Stimulated activated CD4-positive, alpha-beta T cell treated with anti-CD3 and anti-CD28 coated beads, Interleukin-4, amount 100 ng/mL, for 24 hours (primary cell): ENCODE measurements around the gene VTA1.
"Not testable (repeated sequence)": the region's sequence is repeated elsewhere in the genome, so short reads cannot be mapped to it uniquely, and the experiment has no call there.

Experiments
- DNase-seq: peaks from one replicate; pipeline ENCODE4 v3.0.0-alpha.2; 2020

The VTA1 gene

DNA sequence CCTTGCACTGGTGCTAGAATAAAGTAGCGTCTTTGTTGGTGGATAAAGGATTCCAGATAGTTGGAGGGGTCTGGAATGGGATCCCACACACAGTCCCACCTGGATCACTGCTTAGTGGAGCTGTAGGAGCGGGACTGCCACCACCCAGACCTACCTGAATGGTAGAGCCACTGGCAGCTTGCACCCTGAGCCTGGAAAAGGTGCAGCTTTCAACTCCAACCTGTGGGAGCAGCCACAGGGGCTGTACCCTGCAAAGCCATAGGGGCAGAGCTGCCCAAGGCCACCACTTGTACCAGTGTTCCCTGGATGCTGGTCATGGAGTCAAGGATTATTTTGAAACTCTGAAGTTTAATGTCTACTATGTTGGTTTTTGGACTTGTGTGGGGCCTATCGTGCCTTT, 26.9 kb downstream of the VTA1 start:
- DNase-seq: no peak

DNA sequence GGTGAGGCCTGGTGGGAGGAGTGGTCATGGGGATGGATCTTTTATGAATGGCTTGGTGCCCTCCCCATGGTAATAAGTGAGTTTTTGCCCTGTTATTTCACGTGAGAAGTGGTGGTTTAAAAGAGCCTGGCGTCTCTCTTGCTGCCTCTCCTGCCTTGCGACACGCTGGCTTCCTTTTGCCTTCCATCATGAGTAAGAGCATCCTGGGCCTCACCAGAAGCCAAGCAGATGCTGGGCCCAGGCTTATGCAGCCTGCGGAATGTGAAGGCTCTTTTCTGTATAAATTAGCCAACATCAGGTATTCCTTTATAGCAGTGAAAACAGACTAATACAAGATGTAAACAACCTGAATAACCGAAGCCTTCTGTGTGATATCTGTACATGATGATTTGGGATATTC, 27.6 kb downstream of the VTA1 start:
- DNase-seq: no peak

GRCh38 chr6:142178129-142178528, 31.1 kb downstream of the VTA1 start:
- DNase-seq: no peak

DNA sequence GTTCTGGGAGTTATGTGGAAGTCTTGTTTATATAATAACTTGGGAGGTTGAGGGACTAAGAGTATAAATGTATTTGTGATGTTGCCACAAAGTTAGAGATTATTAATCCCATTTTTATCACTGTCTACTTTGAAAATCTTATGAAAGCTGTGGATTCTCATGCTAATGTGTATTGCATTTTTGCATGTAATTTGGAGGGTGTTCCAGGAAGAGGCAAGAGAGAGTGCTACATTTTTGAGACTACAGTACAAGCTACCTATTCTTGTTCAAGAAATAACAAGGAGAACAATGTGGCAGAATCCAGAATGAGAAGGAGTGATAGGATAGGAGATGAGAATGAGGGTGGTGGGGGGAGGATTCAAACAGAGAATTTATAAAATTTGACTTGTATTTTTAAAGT, 34.9 kb downstream of the VTA1 start:
- no peak for DNase-seq

DNA sequence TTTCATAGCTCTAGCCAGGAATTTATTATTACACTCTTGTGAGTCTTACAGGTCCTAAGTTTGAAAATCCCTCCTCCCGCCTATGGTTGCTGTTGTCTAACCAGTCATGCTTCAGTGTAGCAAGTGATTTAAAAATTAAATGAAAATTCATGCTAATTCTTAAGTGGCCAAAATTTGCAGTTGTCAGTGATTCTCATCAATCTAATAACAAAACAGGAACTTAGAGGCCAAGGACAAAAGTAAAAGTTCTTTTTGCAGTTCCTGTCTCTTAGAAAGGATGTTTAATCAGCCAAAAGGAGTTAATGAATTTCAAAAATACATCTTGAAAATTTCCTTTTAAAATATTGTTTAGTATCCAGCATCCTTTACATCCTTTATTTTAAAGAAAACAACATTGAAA, 36.3 kb downstream of the VTA1 start:
- no peak for DNase-seq

GRCh38 chr6:142184307-142184706, 37.2 kb downstream of the VTA1 start:
- no peak for DNase-seq

DNA sequence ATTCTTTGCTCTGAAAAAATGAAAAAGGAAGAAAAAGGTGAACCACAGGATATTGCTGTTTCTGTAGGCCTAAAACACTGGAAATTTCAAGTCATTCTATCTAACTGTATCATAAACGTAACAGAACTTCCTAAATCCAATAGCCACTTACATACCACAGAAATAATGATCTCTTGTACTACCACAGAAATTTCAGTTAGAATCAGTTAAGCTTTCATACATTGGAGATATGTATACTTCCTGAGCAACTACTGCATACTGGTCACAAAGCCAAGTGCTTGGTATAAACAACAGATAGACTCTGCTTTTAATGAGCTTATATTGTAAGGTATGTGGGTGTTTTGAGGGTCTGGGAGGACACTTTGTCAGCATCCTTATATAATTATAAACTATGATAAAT, 38.6 kb downstream of the VTA1 start:
- no peak for DNase-seq

DNA sequence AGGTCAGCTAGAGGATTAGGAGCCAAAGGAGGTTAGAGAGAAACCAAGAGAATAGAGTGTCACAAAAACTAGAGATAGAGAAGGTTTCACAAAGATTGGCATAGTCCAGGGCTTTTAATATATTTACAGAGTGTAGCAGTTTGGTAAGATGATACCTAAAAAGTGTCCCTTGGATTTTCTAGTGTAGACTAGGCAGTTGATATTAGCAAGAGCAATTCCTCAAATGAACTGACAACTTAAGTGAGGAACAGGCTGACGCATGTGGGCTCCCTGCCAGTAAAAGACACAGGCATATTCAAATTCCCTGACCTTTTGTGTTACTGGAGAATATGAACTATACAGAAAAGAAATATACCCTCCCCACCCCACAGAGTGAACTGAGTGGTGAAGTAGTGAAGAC, 40.1 kb downstream of the VTA1 start:
- no peak for DNase-seq

GRCh38 chr6:142188341-142188740, 41.3 kb downstream of the VTA1 start:
- DNase-seq: not testable (repeated sequence)

- DNase-seq: no peak
These were observed 42.0 kb downstream of the VTA1 start for GRCh38 chr6:142189057-142189456.

DNA sequence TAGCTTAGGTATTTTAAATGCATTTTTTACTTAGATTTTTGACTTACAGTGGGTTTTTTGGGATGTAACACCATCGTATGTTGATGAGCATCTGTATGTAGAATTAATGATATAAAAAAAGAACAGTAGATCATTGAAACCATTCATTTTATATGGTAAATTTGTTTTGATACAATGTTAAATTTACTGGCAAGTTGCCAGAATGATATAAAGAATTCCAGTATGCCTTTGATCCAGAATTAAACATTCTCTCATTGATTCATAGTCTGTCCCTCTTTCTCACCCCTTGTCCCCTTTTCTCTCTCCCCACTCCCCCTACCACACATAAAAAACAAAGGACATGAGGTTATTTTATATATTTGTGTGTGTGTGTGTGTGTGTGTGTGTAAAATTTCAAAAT, 45.3 kb downstream of the VTA1 start:
- no peak for DNase-seq

DNA sequence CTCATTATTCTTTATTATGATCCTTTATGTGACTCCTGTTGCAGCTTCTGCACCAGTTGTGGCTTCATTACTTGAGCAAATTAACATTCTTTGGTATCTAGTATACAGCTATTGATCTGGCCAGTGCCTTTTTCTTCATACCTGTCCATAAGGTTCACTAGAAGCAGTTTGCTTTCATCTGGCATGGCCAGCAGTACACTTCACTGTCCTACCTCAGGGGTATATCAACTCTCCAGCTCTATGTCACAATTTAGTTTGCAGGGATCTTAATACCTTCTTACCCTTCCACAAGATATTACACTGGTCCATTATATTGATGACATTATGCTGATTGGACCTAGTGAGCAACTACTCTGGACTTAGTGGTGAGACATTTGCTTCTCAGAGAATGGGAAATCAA, 46.6 kb downstream of the VTA1 start:
- no peak for DNase-seq

GRCh38 chr6:142195862-142196541, 48.9 kb downstream of the VTA1 start:
- no peak for DNase-seq

DNA sequence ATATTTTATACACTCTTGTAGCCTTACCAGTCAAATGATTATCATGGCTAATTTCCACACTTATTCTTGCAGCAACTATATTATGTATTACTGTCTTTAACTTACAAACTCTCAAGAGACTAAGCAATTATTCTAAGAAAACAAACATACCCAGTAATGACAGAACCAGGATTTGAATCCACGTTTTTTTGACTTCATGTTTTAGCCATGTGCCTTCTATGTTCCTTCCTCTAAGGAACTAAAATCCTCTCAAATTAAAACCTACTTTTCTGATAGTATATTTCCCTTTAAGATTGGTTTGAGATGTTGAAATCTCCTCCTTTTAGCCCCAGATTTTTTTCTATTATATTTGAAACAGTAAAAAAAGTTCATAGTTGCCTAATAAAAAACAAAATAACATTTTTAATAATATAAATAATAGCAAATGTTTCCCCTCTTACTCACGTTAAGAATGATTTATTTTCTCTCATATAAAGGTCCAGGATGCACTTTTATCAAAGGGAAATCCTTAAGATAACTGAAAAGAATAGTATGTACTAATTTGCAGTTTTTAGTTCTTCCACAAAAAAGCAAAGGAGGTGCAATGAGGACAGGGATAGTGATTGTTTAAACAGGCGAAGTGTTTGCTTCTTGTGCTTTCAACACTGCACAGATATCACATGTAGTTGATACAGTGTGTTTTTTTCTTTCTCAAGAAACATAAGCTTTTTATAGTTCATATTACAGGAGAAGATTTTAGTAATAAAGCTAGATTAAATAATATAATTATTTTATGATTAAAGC, 54.0 kb downstream of the VTA1 start:
- no peak for DNase-seq

DNA sequence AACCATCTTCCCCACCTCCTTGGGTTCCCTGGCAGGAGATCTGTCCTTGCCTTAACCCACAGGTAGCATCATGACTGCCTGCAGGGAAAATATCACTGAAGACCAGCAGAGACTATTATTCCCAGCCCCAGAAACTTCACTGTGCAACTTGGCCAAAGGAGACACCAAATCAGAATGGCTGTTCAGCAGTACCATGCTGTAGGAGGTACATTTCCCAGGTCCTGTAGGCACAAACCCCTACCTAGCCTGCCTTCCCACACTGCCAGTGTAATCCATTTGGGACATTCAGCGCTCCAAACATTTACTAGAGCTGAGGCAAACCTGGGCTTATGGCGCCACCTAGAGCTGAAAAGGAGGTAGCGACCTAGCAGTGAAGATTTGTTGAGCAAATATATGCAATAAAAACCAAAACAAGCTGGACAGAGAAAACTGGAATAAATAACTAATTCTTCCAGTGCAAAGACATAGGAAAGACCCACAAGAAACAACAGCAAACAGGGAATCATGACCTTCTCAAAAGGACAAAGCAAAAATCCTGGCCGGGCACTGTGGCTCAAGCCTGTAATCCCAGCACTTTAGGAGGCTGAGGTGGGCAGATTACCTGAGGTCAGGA, 60.3 kb downstream of the VTA1 start:
- DNase-seq: peak; percentile 46

- no peak for DNase-seq
These were observed 63.5 kb downstream of the VTA1 start for GRCh38 chr6:142210606-142211005.

DNA sequence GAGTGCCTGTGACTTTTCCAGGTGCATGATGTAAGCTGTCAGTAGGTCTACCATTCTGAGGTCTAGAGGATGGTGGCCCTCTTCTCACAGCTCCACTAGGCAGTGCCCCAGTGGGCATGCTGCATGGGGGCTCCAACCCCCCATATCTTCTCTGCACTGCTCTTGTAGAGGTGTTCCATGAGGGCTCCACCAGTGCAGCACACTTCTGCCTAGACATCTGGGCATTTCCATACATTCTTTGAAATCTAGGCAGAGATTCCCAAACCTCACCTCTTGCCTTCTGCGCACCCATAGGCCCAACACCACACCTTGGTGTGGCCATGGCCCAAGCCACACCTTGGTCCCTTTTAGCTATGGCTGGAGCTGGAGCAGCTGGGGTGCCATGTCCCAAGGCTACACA, 66.3 kb downstream of the VTA1 start:
- no peak for DNase-seq

DNA sequence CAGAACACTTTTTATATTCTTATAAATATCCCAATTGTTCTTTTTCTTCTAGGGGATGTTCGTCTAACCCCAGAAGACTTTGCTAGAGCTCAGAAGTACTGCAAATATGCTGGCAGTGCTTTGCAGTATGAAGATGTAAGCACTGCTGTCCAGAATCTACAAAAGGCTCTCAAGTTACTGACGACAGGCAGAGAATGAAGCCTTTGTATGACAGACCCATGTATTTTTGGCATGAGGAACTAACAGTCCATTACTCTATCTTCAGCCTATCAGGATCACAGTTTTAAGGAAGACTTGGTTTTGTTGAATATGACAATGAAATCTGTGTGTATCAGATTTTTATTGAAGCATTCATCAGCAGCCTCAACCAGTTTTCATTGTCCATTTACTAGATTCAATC, 71.4 kb downstream of the VTA1 start:
- no peak for DNase-seq

DNA sequence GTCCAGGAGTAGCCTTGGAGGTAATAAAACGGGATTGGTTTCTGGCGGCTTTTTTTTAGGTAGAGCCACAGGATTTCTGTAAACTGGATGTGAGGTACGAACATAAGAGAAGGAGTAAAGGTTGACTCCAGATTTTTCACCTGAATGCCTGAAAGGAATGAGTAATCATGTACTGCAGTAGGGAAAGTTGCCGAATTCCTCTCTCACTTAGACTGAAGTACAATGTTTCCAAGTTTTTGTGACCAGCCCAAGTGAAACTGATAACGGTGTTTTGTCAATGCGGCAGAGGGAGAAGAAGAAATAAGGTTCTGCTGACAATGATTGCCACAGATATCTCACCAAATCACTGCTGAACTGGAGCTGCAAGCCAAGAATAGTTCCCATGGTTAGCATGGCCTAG, 75.0 kb downstream of the VTA1 start:
- DNase-seq: no peak

GRCh38 chr6:142223938-142224337, 76.9 kb downstream of the VTA1 start:
- no peak for DNase-seq

DNA sequence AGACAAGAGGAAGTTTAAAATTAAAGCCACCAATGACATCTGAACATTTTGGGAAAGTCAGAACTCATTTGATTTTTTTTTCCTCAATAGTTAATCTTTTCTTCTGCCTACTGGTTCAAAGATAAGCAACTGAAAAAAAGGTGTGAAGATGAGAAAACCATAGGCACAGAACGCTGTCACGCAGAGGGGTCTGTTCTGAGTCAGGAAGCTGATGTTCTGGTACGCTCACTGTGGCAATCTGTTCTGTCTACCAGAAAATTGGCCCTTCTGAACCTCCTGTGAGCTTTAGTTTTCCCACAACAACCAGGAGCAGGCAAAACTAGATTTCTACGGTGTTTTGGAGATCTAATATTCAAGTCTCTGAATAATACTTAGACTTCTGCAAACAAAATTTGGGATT, 78.1 kb downstream of the VTA1 start:
- DNase-seq: no peak

DNA sequence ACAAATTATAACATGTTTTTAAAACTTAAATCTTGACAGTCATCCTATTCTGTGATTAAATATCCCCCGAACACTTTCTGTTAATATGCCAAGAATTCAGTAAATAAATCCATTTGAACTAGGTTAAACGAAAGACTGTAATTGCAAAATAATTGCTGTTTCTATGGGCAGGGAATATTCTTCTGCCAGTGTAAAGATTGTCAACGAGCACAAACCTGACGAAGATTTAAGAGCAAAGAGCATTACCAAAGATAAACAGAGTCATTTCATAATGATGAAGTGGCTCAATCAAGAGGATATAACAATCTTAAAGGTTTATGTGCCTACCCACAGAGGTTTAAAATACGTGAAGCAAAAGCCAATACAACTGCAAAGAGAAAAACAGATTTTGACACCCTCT, 78.5 kb downstream of the VTA1 start:
- DNase-seq: no peak

DNA sequence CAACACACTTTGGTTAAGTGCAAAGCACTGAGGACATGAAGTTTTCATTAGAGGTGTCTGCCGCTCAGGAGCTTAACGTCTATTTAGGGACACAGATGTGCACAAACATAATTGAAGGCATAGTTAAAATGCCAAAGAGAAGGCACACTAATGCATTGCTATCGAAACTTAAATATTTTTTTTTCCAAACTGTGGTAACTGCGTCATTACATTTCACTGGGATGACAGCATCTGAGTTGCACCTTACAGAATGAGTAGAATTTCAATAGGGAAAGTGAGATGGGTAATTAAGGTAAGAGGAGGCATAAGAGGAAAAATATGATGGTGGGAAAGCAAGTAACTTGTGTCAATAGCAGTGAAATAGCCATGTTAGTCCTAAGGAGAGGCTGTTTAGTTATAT, 79.7 kb downstream of the VTA1 start:
- no peak for DNase-seq

DNA sequence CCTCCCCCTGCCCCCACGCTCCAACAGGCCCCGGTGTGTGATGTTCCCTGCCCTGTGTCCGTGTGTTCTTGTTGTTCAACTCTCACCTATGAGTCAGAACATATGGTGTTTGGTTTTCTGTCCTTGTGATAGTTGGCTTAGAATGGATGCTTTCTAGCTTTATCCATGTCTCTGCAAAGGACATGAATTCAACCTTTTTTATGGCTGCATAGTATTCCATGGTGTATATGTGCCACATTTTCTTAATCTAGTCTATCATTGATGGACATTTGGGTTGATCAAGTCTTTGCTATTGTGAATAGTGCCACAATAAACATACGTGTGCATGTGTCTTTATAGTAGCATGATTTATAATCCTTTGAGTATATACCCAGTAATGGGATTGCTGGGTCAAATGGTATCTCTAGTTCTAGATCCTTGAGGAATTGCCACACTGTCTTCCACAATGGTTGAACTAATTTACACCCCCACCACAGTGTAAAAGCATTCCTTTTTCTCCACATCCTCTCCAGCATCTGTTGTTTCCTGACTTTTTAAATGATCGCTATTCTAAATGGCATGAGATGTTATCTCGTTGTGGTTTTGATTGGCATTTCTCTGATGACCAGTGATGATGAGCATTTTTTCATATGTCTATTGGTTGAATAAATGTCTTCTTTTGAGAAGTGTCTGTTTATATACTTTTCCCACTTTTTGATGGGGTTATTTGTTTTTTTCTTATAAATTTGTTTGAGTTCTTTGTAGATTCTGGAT, 82.6 kb downstream of the VTA1 start:
- DNase-seq: not testable (repeated sequence)
